Measurements from ENCODE around the gene FANCB.

FANCB gene

GRCh38 chrX:14832151-14832550, 40.7 kb downstream of the FANCB start:
- DNase-seq = no peak

DNA sequence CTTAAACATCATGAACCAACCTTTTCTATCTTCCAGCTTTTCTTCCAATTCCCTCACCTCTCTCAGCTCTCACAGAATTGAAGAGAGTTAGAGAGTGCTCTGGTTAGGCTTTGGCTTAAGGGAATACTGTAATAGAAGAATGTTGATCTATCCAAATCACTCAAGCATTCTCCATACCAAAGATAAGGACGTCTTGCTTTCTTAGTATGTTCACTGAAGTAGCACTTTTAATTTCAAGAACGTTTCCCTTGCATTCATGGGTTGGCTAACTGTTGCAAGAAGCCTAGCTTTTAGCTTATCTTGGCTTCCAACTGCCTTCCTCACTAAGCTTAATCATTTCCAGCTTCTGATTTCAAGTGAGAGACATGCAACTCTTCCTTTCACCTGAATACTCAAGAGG, 43.2 kb downstream of the FANCB start:
- DNase-seq = peak; percentile 13

- DNase-seq = no peak
These were observed 46.5 kb downstream of the FANCB start for GRCh38 chrX:14826319-14826718.

DNA sequence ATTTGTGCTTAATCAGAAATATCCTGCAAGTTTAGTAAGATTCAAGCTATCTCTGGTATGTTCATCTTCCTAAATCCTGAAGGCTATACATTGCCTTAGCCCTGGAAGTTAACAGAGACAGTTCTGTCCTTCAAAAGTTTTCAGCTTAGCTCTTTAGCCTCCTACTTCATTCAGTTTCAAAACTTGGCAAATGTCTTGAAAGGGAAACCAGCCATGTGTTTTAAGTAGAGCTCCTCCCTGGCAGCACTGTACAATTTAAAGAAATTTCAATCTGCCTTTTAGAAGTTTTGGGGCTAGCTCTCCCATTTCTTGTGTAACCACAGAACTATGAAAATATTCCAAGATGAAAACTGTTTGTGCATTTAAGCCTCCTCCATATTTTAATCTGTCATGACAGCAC, 47.0 kb downstream of the FANCB start:
- DNase-seq = no peak

DNA sequence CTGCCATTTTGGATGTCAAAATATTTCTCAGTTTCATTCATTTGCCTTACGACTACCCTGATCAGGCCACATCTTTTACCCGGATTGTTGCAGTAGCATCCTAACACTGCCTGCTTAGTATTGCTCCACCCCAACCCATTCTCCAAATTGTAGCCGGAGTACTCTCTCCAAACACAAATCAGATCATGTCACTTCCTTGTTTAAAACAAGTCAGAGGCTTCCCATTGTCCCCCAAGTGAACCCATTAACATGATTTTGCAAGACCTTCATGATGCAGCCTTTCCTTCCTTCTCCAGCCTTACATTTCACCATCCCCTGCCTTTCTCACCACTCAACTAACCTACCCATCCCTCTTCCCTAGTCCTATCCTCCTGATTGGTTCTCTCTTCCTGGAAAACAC, 53.1 kb downstream of the FANCB start:
- DNase-seq = no peak

DNA sequence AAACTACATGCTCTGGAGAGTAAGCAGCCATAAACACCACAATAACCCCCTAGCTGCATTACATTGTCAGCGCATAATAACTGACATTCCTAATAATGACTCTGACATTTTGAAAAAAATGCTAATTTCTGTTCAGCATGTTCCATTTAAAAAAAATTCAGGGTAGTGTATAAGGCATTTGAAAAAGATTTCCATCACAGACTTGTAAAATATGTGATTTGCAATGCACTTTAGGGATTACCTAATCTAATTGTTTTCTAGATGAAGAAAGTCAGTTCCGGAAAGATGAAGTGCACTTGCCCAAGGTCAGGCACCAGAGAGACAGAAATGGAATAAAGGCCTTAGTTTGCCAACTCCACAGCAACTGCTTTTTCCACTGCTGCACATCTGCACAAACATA, 55.3 kb downstream of the FANCB start:
- no peak for DNase-seq

GRCh38 chrX:14802943-14803710, 69.7 kb downstream of the FANCB start:
- no peak for DNase-seq

- no peak for DNase-seq
These were observed 71.7 kb downstream of the FANCB start for GRCh38 chrX:14801136-14801535.

DNA sequence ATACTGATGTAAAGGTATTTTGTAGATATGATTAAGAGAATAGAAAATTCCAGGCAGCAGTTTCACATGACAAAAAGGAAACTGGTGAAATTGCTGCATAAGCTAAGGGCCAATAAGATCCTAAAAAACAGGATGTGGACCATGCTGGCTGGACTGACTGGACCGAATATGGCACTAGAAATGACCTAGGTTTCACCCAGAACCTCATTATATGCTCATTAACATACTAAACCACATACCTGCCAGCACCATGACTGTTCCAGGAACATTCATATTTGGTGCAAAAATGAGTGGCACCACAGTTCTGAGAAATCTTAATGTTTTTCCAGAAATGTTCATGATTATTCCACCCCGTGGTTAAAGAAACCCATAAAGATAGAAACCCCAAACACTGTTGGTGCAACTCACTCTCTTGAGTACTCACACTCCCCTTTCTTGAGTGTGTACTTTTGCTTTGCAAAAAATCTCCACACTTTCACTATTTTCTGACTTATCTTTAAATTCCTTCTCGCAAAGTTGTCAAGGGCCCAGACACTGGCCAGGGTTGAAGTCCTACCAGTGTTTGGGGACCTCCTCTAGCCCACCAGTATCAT, 74.0 kb downstream of the FANCB start:
- no peak for DNase-seq
